Omental fat pad (tissue), 4 donors: ENCODE results near the gene CHI3L2. TPM values are rescaled to one million over a fixed set of nuclear protein-coding genes. Genes with fewer than 3 reads are reported as not detected.

Experiments used
- ATAC-seq: fragments of 150-250 bp; one replicate; pipeline ENCODE4 v1.9.1; 2016; ENCODE audit warnings: mild to moderate bottlenecking, moderate library complexity; ENCODE audit not compliant: low FRiP score
- DNase-seq: peaks from one replicate; pipeline ENCODE4 v3.0.0-alpha.2; 2019; ENCODE audit warnings: low spot score
- total RNA-seq, 4 donors: library from RNA; depleted of rRNA; stranded (reverse); fragments of >200 nt; gene quantifications; one replicate each; pipeline ENCODE4 v1.1.0, GENCODE V29; 2016
- TF ChIP-seq, protein P1 (sequence below), 3 donors: fragments of 450-650 bp; IDR thresholded peaks; one replicate each; pipeline ENCODE4 v1.5.1; 2016 to 2017; ENCODE audit warnings: antibody characterized with exemption in 3 of 3, mild to moderate bottlenecking in 3 of 3, moderate library complexity in 2 of 3

CHI3L2 gene
- total RNA-seq, 4 donors from 2014 or later, result 1.2 to 28.5 (median 6.1) TPM

GRCh38 chr1:111202366-111202706, 25.2 kb upstream of the CHI3L2 start:
- TF ChIP-seq, protein P1, sequence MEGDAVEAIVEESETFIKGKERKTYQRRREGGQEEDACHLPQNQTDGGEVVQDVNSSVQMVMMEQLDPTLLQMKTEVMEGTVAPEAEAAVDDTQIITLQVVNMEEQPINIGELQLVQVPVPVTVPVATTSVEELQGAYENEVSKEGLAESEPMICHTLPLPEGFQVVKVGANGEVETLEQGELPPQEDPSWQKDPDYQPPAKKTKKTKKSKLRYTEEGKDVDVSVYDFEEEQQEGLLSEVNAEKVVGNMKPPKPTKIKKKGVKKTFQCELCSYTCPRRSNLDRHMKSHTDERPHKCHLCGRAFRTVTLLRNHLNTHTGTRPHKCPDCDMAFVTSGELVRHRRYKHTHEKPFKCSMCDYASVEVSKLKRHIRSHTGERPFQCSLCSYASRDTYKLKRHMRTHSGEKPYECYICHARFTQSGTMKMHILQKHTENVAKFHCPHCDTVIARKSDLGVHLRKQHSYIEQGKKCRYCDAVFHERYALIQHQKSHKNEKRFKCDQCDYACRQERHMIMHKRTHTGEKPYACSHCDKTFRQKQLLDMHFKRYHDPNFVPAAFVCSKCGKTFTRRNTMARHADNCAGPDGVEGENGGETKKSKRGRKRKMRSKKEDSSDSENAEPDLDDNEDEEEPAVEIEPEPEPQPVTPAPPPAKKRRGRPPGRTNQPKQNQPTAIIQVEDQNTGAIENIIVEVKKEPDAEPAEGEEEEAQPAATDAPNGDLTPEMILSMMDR (IDR thresholded peaks at IDR 0.05), result no peak
- ATAC-seq (no peak), DNase-seq (no peak)

GRCh38 chr1:111202707-111203623, 24.5 kb upstream of the CHI3L2 start:
- DNase-seq, result no peak
- TF ChIP-seq, protein P1 (IDR thresholded peaks at IDR 0.05), result no peak
- no peak for ATAC-seq

GRCh38 chr1:111203681-111204200, 23.8 kb upstream of the CHI3L2 start:
- TF ChIP-seq, protein P1 (IDR thresholded peaks at IDR 0.05), result no peak
- ATAC-seq (peak; percentile 51), DNase-seq (no peak)

DNA sequence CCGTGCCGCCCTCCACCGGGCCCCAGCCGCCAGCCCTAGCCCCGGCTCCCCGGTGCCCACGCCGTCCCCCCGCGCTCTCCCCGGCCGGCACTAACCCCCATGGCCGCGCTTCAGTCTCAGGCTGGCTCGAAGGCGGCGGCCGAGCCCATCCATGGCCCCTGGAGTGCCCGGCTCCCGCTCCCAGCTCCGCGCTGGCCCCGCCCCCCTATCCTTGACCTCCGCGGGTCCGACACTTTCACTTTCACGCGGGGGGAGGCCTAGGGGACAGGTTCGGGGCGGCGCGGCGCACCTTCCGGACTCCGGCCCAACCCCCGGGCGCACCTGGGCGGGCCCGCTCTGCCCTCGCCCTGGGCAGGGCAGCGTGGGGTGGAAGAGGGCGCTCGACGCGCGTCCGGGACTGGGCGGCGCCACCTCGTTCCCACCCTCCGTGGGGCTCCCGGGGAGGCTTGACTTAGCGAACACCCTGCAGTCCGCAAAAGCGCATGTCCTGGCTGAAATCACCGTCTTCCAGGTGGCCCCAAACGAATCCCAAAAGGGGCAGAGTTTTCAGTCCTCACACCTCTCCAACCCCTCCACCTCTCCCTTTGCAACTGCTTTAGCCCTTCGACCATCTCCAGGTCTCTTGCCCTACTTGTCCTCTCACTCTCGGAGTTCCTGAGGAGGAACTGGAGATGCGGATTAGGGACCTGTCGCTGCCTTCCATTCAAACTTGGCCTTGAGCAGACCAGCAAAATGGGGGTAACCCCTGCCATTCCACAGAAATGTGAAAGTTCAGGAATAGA, 23.1 kb upstream of the CHI3L2 start:
- DNase-seq (no peak), ATAC-seq (peak; percentile 85)
- TF ChIP-seq, protein P1 (IDR thresholded peaks at IDR 0.05), result no peak

DNA sequence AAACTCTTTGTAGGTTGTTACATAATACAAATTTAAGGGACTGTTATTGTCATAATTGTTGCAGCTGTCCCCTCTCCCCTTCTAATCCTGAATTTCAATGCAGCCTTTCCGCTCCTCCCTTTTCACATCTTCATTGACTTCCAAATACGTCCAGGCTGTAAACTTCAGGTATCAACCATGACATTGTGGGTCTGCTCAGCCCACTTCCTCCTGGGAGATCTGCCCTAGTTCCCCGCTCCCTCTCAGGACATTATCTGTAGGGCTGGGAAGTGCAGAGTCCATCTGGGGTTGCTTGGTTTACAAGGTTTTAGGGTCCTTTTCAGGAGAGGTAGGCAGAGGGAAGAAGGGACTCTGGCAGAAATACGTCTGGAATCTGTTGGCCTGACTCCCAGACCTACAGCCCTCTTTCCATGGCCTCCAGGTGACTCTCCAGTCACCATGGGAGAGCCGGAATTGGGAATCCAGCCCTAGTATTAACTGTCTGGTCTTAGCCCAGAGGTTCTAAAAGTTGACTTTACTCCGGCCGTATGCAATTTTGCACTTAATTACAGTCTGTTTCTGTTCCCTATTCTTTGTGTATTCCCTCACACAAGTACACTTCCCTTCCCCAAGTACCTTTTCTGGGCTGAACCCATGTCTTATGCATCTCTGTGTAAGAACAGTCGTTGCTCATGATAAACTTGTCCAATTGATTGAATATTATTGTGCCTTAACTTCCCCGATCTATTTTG, 22.4 kb upstream of the CHI3L2 start:
- TF ChIP-seq, protein P1 (IDR thresholded peaks at IDR 0.05), result no peak
- ATAC-seq (no peak), DNase-seq (no peak)

GRCh38 chr1:111205714-111206050, 21.8 kb upstream of the CHI3L2 start:
- ATAC-seq (no peak), DNase-seq (no peak)
- TF ChIP-seq, protein P1 (IDR thresholded peaks at IDR 0.05), result no peak
